Pancreas (tissue), 10 donors: ENCODE data around the gene OGFOD1. TPM values are rescaled to one million over a fixed set of nuclear protein-coding genes. Genes with fewer than 3 reads are reported as not detected.

Experiments used
- ATAC-seq, 4 donors: fragments of 200-7000 bp; cut with Tn5 transposase; one replicate each; pipeline versions ENCODE4 v1.8.0 to v1.9.1; 2020; ENCODE audit warnings: mild to moderate bottlenecking in 4 of 4, moderate library complexity in 4 of 4
- DNase-seq, 6 donors: peaks; one replicate each; pipeline ENCODE4 v3.0.0-alpha.2; 2020
- FAIRE-seq: peaks from 2 replicates; lab custom pipeline; 2012; peaks lifted over from hg19 to GRCh38; lab: Jason Lieb, UNC
- H3K27ac ChIP-seq, 4 donors: fragments of 200-600 bp; sonication (generic); 1 replicate in 3 of 4; 2 replicates in 1 of 4; pipeline versions ENCODE4 v1.5.0 to v1.8.0; 2020
- H3K27me3 ChIP-seq, 4 donors: fragments of 200-600 bp; one replicate each; pipeline ENCODE4 v1.8.0; 2021
- H3K36me3 ChIP-seq, 3 donors: fragments of 200-600 bp; sonication (generic) in 1 of 3; one replicate each; pipeline versions ENCODE4 v1.5.0 to v1.8.0; 2020 to 2021
- H3K4me1 ChIP-seq, 3 donors: fragments of 200-600 bp; one replicate each; pipeline ENCODE4 v1.8.0; 2021
- H3K4me3 ChIP-seq, 4 donors: fragments of 200-600 bp; sonication (generic) in 2 of 4; one replicate each; pipeline versions ENCODE4 v1.5.0 to v1.8.0; 2020 to 2021
- H3K9me3 ChIP-seq, 4 donors: fragments of 200-600 bp; one replicate each; pipeline ENCODE4 v1.8.0; 2021
- WGBS, 2 donors: extraction: QIAGEN DNeasy Blood & Tissue Kit; methylation state at CpG; one replicate each; pipeline ENCODE4 v1.1.7; 2013; 5-methylcytosine and 5-hydroxymethylcytosine counted together
- intact Hi-C, 3 donors: fragments of 100-400 bp; cut with DNase I; formaldehyde crosslinking; loops; one replicate each; pipeline versions ENCODE4 v1.11.1 to v1.14.2; 2022
- polyA plus RNA-seq, 2 donors: library from polyadenylated mRNA; stranded (reverse); fragments of 200-250 nt; gene quantifications; one replicate each; pipeline ENCODE4 v1.2.3, GENCODE V29; 2013
- total RNA-seq, 6 donors: library from RNA; stranded (reverse); fragmentation: NEBNext Ultra II Directional in 4 of 6; extraction: Animal tissue kit (Norgen Biotek cat#: 25700) in 4 of 6; gene quantifications; one replicate each; pipeline versions ENCODE4 v1.2.1 to v1.2.4, GENCODE V29; 2021 to 2023
- TF ChIP-seq, protein P1 (sequence below), 4 donors: fragments of 200-600 bp; sonication (generic) in 3 of 4; IDR thresholded peaks; one replicate each; pipeline versions ENCODE4 v1.5.0 to v1.8.0; 2021; ENCODE audit warnings: antibody characterized with exemption in 4 of 4
- donor health status: healthy with polysubstance abuse.
- donor health status: DM: no; HTN: no; CAD: no; lungs with moderate emphysema.
- donor health status: DM: no; HTN: no; CAD: no.
- donor health status: control.
- donor health status: control.
- donor health status: Bipolar disorder and iron deficiency.
- donor health status: DM: yes; HTN: yes; CAD: no.
- donor health status: DM: no; HTN: no; CAD: no.
- donor health status: DM: no; HTN: no; CAD: no.
- donor health status: DM: yes; HTN: yes; CAD: no.

The OGFOD1 gene
- total and polyA plus RNA-seq, 8 donors, result 3.2 to 14.0 (median 8.7) TPM

GRCh38 chr16:56470666-56471065 lies 19.3 kb downstream of the OGFOD1 start:
- FAIRE-seq, result no peak
- no peak for DNase-seq
- 84 to 94% methylated on average over 1 of the region's 1 CpG for WGBS, 2 donors
- Histone ChIP-seq H3K36me3 (peaks cover 4 to 78% (median 16%) of the 10 kb centered on the region in 3 donors), H3K4me3 (no peak overlapping the region), H3K27me3 (no peaks in the 10 kb centered on the region), H3K9me3 (no peaks in the 10 kb centered on the region), H3K4me1 (no peaks in the 10 kb centered on the region), H3K27ac (no peak overlapping the region)
- TF ChIP-seq, protein P1, sequence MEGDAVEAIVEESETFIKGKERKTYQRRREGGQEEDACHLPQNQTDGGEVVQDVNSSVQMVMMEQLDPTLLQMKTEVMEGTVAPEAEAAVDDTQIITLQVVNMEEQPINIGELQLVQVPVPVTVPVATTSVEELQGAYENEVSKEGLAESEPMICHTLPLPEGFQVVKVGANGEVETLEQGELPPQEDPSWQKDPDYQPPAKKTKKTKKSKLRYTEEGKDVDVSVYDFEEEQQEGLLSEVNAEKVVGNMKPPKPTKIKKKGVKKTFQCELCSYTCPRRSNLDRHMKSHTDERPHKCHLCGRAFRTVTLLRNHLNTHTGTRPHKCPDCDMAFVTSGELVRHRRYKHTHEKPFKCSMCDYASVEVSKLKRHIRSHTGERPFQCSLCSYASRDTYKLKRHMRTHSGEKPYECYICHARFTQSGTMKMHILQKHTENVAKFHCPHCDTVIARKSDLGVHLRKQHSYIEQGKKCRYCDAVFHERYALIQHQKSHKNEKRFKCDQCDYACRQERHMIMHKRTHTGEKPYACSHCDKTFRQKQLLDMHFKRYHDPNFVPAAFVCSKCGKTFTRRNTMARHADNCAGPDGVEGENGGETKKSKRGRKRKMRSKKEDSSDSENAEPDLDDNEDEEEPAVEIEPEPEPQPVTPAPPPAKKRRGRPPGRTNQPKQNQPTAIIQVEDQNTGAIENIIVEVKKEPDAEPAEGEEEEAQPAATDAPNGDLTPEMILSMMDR (IDR thresholded peaks at IDR 0.05), result no peak
- intact Hi-C loops, result no loop called here
- no peak for ATAC-seq

- ATAC-seq (no peak), DNase-seq (no peak), FAIRE-seq (no peak)
- H3K4me3 ChIP-seq, result no peak overlapping the region
- peaks cover 4 to 69% (median 19%) of the 10 kb centered on the region in 3 donors for H3K36me3 ChIP-seq
- H3K27me3 ChIP-seq, result no peaks in the 10 kb centered on the region
- WGBS, 2 donors, result 87 to 92% methylated on average over 2 of the region's 2 CpGs
- intact Hi-C loops, result no loop called here
- no peaks in the 10 kb centered on the region for H3K4me1 ChIP-seq
- TF ChIP-seq, protein P1 (IDR thresholded peaks at IDR 0.05), result no peak
- H3K9me3 ChIP-seq, result no peaks in the 10 kb centered on the region
- no peak overlapping the region for H3K27ac ChIP-seq
Measured at GRCh38 chr16:56475201-56475600, 23.8 kb downstream of the OGFOD1 start.

DNA sequence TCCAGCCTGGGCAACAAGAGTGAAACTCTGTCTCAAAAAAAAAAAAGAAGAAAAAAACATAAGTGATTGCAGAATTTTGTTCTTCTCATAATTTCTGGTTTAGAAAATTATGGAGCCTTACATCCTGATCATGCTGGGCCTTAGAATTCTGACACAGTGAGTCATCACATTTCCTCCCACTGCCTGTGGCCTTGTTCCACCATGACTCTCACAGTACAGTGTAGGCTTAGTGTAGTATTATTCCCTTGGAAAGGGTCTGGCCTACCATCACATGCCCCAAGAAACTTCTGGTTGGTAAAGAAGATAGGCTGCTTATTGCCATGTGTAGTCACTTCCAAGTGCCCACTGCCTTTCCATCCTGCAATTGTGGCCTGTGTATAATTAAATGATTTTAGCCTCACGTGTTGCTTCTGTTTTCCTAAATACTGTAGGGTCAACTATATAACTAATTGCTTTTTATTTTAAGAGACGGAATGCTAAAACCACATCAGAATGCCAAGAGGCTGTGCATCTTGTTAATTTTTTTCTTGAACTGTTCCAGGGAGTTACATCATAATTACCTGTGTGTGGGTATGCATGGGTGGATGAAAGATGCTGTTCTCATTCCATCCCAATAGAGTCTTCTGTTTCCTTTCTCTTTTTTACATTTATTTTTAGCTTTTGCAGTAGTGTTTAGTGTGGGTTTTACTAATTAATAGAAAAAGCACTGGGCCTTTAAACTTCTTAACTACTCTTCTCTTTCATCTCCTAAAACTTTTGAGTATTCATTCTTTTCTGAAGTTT lies 25.9 kb downstream of the OGFOD1 start:
- no peaks in the 10 kb centered on the region for H3K9me3 ChIP-seq
- H3K27me3 ChIP-seq, result no peaks in the 10 kb centered on the region
- FAIRE-seq (no peak), DNase-seq (no peak), ATAC-seq (peak in 2 of 4 donors; percentile 69)
- H3K27ac ChIP-seq, result no peak overlapping the region
- intact Hi-C loops, result no loop called here
- TF ChIP-seq, protein P1 (IDR thresholded peaks at IDR 0.05), result no peak
- whole genome bisulfite sequencing, 2 donors, result 86 to 94% methylated on average over 2 of the region's 2 CpGs
- peaks cover under 1 to 50% (median 10%) of the 10 kb centered on the region in 3 donors for H3K36me3 ChIP-seq
- no peaks in the 10 kb centered on the region for H3K4me1 ChIP-seq
- no peak overlapping the region for H3K4me3 ChIP-seq

- FAIRE-seq (no peak), ATAC-seq (no peak), DNase-seq (no peak)
- TF ChIP-seq, protein P1 (IDR thresholded peaks at IDR 0.05), result no peak
- Histone ChIP-seq H3K4me1 (no peaks in the 10 kb centered on the region), H3K36me3 (peaks cover 0 to 39% (median 10%) of the 10 kb centered on the region in 3 donors), H3K4me3 (no peak overlapping the region), H3K9me3 (no peaks in the 10 kb centered on the region), H3K27me3 (no peaks in the 10 kb centered on the region), H3K27ac (no peak overlapping the region)
- 88 to 93% methylated on average over 2 of the region's 2 CpGs for WGBS, 2 donors
- intact Hi-C loops, result no loop called here
Measured at GRCh38 chr16:56478281-56479049, 27.1 kb downstream of the OGFOD1 start.
